HG03571 (cell line): ENCODE measurements around the gene REXO4.
A peak's percentile ranks its signal among the peaks of the same experiment; 100 is the strongest.

Experiments
- ATAC-seq: cut with Tn5 transposase; IDR thresholded peaks from one replicate; pipeline ENCODE4 v1.9.1; 2021; ENCODE audit not compliant: unreplicated experiment

Gene REXO4, protein sequence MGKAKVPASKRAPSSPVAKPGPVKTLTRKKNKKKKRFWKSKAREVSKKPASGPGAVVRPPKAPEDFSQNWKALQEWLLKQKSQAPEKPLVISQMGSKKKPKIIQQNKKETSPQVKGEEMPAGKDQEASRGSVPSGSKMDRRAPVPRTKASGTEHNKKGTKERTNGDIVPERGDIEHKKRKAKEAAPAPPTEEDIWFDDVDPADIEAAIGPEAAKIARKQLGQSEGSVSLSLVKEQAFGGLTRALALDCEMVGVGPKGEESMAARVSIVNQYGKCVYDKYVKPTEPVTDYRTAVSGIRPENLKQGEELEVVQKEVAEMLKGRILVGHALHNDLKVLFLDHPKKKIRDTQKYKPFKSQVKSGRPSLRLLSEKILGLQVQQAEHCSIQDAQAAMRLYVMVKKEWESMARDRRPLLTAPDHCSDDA

GRCh38 chr9:133417541-133418461 is at the start of gene REXO4:
REXO4 (minus strand) TSS chr9:133418010; CDS start chr9:133417844, 166 bp downstream.
- peak; percentile 68 for ATAC-seq

DNA sequence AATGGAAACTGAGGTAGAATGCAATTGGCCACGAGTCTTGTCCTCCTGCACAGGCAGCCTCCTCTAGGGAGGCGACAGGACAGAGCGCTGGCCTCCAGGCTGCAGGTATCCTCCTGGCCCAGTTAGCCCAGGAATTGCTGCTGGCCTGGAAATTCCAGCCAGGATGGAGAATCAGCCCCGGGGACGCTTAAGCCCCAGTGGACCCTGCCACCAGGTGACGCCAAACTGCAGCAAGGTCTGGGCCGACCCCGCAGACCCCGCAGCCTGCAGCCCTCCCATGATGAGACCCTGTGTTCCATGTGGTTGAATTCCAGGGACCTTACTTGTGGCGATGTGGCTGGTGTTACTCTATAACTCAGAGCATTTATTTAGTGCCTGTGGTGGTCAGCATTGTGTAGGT is 49.3 kb upstream of the REXO4 start:
- no peak for ATAC-seq

DNA sequence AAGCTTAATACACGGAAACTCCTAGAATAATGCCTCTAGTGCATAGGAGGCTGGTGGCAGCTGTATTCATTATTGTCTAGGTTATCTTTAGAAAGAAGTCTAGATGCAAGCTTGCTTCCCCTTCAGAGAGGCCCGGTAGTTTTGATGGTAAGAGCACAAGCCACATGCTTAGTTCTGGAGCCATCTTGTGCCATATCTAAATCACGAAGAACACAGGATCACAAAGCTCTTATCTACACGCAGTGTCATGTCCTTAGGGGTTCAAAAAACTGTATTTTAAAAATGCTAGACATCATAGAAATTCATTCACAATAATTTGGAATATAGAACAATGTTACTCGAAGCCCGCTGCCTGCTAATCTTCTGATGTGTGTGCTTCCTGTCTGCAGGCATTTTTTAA is 48.2 kb upstream of the REXO4 start:
- ATAC-seq = no peak

GRCh38 chr9:133464638-133465037 is 46.8 kb upstream of the REXO4 start:
- no peak for ATAC-seq

GRCh38 chr9:133463864-133464615 is 46.2 kb upstream of the REXO4 start:
- ATAC-seq = no peak

DNA sequence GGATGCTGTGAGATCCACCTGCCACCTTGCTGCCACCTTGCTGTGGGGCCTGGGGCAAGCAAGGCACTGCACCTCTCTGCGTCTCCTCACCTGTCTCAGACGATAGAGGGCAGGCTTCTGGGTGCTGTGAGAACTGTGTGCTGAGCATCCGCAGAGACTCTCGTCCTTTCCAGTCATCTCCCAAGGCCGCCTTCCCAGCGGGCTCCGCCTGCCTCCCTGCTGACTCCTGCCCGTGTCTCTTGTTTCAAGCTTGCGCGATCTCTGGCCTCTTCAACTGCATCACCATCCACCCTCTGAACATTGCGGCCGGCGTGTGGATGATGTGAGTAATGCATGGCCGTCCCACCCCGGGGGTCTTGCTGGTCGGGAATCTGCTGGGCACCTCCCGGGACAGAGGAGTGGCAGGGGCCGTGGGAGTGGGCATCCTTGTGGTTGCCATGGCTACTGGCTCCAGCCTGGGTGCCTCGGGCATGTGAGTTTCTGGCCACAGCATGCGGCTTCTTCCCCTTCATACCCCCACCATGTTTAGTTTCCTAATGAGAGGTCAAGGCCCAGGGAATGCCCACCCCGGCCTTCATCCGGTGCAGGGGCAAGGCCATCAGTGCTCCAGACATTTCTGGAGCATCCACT is 45.5 kb upstream of the REXO4 start:
- ATAC-seq = no peak

DNA sequence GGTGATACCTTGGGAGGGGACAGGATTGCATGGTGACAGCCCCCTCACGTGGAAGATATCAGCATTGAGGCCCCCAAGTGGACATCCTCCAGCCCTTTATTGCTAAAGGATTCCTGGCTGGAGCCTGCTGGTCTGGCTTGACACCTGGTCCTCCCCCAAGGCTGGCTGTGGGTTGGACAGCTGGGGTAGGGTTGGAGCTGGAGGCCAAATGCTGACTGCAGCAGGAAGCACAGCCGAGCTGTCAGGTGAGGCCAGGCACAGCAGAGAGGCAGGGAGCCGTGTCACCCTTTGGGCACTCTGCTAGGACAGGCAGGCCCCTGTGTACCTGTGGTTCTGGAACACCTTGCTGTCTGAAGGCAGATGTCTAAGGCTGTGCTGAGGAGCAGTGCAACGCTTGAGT is 44.2 kb upstream of the REXO4 start:
- no peak for ATAC-seq

GRCh38 chr9:133460405-133461175 is 42.8 kb upstream of the REXO4 start:
- peak; percentile 17 for ATAC-seq

- ATAC-seq = peak; percentile 73
Observed at GRCh38 chr9:133459476-133460404, 41.9 kb upstream of the REXO4 start, which contains the start of gene CACFD1. CACFD1 (plus strand) TSS chr9:133459978; CDS start chr9:133460067, 89 bp downstream.

GRCh38 chr9:133458643-133459312 is 41.0 kb upstream of the REXO4 start:
- no peak for ATAC-seq

GRCh38 chr9:133457748-133458147 is 39.9 kb upstream of the REXO4 start:
- ATAC-seq = no peak

- no peak for ATAC-seq
Observed at GRCh38 chr9:133457233-133457632, 39.4 kb upstream of the REXO4 start.

DNA sequence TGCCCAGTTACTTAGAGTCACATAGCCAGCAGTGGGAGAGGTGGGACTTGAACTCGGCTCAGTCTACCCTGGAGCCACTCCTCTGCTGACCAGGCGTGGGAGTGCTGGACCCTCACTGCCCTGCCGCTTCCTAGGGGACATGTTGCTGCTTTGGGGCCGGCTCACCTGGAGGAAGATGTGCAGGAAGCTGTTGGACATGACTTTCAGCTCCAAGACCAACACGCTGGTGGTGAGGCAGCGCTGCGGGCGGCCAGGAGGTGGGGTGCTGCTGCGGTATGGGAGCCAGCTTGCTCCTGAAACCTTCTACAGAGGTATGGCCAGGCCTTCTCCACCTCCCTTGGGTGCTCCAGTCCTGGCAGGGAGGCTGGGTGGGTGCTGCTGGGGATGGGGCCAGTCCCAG is 38.6 kb upstream of the REXO4 start:
- no peak for ATAC-seq

- no peak for ATAC-seq
Observed at GRCh38 chr9:133455936-133456335, 38.1 kb upstream of the REXO4 start.

- no peak for ATAC-seq
Observed at GRCh38 chr9:133454943-133455673, 37.3 kb upstream of the REXO4 start.

DNA sequence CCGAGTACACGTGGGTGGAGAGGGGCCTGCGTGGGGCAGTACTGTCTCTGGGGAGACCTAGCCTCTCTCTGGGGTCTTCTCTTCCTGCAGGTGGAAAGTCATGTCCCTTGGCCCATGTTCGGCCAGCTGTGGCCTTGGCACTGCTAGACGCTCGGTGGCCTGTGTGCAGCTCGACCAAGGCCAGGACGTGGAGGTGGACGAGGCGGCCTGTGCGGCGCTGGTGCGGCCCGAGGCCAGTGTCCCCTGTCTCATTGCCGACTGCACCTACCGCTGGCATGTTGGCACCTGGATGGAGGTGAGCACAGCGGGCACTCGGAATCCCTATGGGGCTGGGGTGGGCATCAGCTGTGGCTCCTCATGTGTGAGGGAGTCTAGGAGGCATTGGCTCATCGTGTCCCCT is 36.5 kb upstream of the REXO4 start:
- ATAC-seq = no peak

DNA sequence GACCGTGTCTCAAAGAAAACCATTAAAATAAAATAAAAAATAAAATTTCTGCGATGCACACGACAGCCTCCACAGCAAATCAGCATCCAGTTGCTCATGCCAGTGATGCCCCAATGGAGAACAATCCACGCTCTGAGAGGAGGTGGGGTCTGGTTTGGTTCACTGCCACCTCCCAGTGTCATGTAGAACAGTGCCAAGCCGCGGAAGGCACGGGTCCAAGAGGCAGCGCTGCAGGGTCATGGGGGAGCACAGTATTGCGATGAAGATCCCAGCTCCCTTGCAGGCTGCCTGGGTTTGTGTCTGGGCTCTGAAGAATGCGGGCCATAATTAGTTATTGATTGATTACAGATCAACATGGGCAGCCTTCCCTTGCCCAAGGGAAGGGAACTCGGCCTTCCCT is 35.8 kb upstream of the REXO4 start:
- no peak for ATAC-seq

GRCh38 chr9:133452562-133452961 is 34.8 kb upstream of the REXO4 start:
- ATAC-seq = no peak
